Measurements from ENCODE around the gene SDR42E2. TPM values are rescaled to one million over a fixed set of nuclear protein-coding genes. Genes with fewer than 3 reads are reported as not detected.

SDR42E2 gene
- total and polyA plus RNA-seq, 8 donors: 0.10 to 0.34 (median 0.21) TPM; not detected in 1

- Histone ChIP-seq H3K27ac (peak overlapping the region; percentile 88 to 92), H3K9me3 (peaks cover 0 to 3% of the 10 kb centered on the region in 2 donors), H3K4me3 (peak overlapping the region; percentile 96 to 98), H3K4me1 (peaks cover 13 to 47% of the 10 kb centered on the region in 2 donors), H3K36me3 (no peaks in the 10 kb centered on the region), H3K27me3 (no peaks in the 10 kb centered on the region)
- intact Hi-C loops (cut with DNase I): no loop called here
- DNase-seq (peak in 3 of 4 donors; percentile 63 to 88 (median 83)), ATAC-seq (peak; percentile 65)
- TF ChIP-seq, protein P1, sequence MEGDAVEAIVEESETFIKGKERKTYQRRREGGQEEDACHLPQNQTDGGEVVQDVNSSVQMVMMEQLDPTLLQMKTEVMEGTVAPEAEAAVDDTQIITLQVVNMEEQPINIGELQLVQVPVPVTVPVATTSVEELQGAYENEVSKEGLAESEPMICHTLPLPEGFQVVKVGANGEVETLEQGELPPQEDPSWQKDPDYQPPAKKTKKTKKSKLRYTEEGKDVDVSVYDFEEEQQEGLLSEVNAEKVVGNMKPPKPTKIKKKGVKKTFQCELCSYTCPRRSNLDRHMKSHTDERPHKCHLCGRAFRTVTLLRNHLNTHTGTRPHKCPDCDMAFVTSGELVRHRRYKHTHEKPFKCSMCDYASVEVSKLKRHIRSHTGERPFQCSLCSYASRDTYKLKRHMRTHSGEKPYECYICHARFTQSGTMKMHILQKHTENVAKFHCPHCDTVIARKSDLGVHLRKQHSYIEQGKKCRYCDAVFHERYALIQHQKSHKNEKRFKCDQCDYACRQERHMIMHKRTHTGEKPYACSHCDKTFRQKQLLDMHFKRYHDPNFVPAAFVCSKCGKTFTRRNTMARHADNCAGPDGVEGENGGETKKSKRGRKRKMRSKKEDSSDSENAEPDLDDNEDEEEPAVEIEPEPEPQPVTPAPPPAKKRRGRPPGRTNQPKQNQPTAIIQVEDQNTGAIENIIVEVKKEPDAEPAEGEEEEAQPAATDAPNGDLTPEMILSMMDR (IDR thresholded peaks at IDR 0.05): no peak
Measured at GRCh38 chr16:22206842-22207714, 44.8 kb downstream of the SDR42E2 start.

DNA sequence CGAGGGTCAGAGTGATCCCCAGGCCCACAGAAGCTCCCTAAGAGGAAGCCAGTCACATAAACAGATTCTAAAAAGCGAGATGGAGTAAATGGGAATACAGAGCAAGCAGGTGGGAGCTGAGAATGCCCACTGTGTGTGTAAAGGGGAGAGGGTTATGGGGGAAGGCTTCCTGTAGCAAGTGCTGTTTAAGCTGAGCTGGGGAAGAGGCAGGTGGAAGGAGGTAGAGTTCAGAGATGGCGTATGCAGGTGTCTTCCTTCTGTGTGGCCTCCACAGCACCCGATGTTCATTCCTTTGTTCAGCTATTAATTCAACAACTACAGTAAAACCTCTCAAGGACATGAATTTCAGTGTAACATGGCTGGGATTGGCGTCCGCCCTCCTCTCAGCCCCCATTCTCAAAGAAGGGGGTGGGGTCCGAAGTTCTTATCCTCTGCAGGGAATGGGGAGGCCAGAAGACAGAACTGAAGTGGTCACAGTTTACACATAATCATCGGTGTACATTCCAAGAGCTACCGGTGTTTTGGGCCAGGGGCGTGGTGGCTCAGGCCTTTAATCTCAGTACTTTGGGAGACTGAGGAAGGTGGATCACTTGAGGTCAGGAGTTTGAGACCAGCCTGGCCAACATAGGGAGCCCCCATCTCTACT lies 45.5 kb downstream of the SDR42E2 start:
- peak overlapping the region; percentile 88 to 92 for H3K27ac ChIP-seq
- H3K36me3 ChIP-seq: peaks cover 0 to 6% of the 10 kb centered on the region in 2 donors
- TF ChIP-seq, protein P1 (IDR thresholded peaks at IDR 0.05): no peak
- ATAC-seq (no peak), DNase-seq (no peak)
- intact Hi-C loops (cut with DNase I): no loop called here
- H3K9me3 ChIP-seq: peaks cover 0 to 3% of the 10 kb centered on the region in 2 donors
- peaks cover 13 to 50% of the 10 kb centered on the region in 2 donors for H3K4me1 ChIP-seq
- H3K27me3 ChIP-seq: no peaks in the 10 kb centered on the region
- H3K4me3 ChIP-seq: peak overlapping the region; percentile 96 to 98

DNA sequence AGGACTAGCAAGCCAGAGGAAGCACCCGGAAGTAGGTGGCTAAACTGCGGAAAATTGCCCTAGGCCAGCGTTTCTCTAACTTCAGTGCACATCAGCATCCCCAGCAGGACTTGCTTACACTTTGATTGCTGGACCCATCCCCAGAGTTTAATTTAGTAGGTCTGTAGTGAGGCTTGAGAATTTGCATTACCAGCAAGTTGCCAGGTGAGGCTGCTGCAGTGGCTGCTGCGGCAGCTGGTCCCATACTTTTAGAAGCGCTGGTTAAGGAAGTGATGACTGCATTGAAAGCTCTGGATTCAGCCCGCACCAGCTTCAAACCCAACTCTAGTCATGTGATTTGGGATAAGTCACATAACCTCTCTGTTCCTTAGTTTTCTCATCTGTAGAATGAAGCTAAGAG lies 48.0 kb downstream of the SDR42E2 start:
- Histone ChIP-seq H3K4me3 (no peak overlapping the region), H3K36me3 (peaks cover 0 to 10% of the 10 kb centered on the region in 2 donors), H3K9me3 (no peaks in the 10 kb centered on the region), H3K4me1 (peaks cover 13 to 54% of the 10 kb centered on the region in 2 donors), H3K27me3 (no peaks in the 10 kb centered on the region), H3K27ac (no peak overlapping the region)
- DNase-seq (no peak), ATAC-seq (no peak)
- TF ChIP-seq, protein P1 (IDR thresholded peaks at IDR 0.05): no peak
- intact Hi-C loops (cut with DNase I): no loop called here

DNA sequence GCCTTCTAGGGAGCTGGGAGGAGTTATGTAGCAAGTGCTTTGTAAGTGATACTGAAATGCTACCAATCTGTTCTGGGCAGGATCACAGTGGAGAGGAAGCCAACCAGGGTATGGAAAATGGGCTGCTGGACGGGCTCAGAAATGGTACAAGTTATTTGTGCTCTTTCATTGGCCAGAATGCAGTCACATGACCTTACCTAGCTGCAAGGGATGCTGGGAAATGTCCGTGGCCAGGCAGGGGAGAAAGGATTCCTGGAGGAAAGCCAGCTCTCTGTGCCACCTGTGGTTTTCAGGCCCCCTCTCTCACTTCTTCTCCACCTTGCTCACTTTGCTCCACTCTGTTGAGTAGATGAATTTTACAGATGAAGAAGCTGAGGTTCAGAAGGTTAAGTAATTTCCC lies 48.5 kb downstream of the SDR42E2 start:
- no peaks in the 10 kb centered on the region for H3K9me3 ChIP-seq
- no peak overlapping the region for H3K4me3 ChIP-seq
- H3K27ac ChIP-seq: no peak overlapping the region
- peaks cover 13 to 49% of the 10 kb centered on the region in 2 donors for H3K4me1 ChIP-seq
- intact Hi-C loops (cut with DNase I): no loop called here
- peaks cover 0 to 10% of the 10 kb centered on the region in 2 donors for H3K36me3 ChIP-seq
- TF ChIP-seq, protein P1 (IDR thresholded peaks at IDR 0.05): no peak
- H3K27me3 ChIP-seq: no peaks in the 10 kb centered on the region
- DNase-seq (no peak), ATAC-seq (no peak)

DNA sequence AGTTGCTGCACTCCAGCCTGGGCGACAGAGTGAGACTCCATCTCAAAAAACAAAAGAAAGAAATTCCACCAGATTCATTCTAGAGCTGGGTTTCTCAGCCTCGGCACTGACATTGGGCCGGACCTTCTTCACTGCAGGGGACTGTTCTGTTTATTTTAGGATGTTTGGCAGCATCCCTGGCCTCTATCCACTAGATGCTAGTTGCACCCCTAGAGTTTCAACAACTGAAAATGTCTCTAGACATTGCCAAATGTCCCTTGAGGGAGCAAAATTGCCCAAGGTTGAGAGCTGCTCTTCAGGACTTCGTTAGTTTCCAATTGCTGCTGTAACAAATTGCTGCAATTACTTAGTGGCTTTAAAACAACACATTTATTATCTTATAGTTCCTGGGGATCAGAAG lies 50.9 kb downstream of the SDR42E2 start:
- Histone ChIP-seq H3K4me1 (peaks cover 3 to 37% of the 10 kb centered on the region in 2 donors), H3K4me3 (no peak overlapping the region), H3K36me3 (peaks cover 0 to 10% of the 10 kb centered on the region in 2 donors), H3K9me3 (no peaks in the 10 kb centered on the region), H3K27me3 (no peaks in the 10 kb centered on the region), H3K27ac (no peak overlapping the region)
- DNase-seq: no peak
- no peak for ATAC-seq
- TF ChIP-seq, protein P1 (IDR thresholded peaks at IDR 0.05): no peak
- intact Hi-C loops (cut with DNase I): no loop called here

All from left lung (tissue), 10 donors.